GM19193 (cell line): ENCODE data around the gene JAZF1.

Experiments used
- POLR2A ChIP-seq: IDR thresholded peaks from 4 replicates; pipeline ENCODE4 v1.6.1; 2011; ENCODE audit not compliant: insufficient read depth, insufficient read length; ENCODE audit errors: extremely low read depth

Gene JAZF1

DNA sequence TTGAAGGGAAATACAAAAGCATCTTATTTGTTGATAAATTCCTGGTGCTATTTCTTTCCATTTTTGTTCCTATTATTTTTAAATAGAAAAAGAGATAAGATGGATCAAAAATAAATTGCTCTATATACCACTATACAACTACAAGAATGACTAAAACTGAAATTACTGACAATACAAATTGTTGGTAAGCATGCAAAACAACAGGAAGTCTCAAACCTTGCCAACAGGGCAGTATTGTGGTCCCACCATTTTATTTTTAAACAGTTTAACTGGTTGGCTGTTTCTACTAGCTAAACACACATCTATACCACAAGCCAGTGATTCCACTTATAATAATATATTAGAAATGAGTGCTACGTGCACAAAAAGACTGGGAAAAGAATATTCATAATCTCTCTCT, 213.0 kb downstream of the JAZF1 start:
- TF ChIP-seq POLR2A, result no peak

DNA sequence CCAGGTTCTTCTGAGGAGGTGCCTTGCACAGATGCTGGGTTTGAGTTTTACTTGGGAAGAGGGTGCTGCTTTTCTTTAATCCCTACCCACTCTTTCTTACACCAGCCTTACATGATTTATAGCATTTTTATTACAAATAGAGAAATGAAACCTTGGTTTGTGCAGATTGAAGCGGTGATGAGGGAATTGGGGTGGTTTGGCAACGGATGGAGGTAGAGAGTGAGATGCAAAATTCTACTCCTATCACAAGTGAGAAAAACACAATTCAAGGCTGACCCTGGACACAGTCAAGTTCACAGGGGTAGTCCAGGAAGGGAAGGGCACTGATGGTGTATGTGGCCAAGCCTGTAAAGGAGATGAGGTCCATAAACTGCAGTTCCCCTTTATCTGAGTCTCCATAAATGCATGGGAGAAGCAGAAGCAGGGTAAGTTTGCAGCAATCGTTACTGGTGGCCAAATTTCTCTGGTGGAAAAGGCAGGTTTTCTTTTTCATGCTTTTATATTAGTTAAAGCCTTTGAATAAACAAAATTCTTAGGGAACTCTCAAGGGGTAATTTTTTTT, 214.3 kb downstream of the JAZF1 start:
- TF ChIP-seq POLR2A, result no peak

DNA sequence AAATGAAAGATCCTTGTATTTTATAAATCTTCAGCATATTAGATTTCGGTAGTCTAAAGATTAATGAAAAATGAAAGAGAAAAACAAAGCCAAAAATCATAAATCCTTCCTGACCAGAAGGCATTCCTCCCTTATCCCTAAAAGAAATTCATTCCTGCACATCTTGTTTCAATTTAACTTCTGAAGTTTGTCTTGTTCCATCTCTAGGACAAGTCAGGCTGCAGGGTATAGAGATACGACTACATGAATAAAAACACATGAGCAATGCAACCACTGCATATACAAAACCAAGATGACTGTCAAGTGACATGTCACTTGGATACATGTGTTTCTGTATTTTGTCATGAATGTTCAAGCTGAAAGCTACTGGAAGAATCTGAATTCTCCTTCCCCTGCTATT, 214.9 kb downstream of the JAZF1 start:
- no peak for TF ChIP-seq POLR2A

DNA sequence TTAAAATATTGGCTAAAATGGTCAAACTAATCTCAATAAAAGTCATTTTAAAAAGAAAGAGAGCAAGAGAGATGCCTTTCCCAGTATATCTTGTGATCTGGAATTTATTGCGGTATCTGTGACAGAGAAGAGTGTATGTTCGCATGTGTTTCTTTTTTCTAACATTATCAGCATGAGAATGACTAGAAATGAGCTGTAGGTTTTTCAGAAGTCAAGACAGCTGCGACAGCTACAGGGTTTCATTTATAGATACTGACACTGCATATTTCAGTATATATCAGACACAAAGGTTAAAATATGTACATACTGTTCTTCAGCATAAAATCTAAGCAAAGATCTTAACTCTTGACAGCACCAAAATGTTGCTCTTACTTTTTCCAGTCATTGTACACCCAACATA, 215.8 kb downstream of the JAZF1 start:
- TF ChIP-seq POLR2A, result no peak

DNA sequence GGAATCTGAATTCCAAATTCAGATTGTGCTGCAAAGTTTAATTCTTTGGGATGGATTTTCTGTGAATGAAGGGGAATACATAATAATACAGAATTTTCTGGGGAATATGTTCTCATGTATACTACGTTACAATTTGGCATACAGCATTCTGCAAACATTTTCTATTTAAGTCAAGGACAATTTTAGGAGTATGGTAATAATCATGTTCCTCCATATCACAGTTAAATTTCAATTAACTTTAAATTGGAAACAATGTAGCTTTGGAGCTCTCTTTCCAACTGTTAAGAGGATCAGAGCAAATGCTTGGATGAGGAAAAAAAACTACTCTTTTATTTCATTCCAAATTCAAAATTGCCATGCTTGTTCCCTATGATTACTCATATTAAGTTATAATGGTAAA, 217.5 kb downstream of the JAZF1 start:
- no peak for TF ChIP-seq POLR2A

DNA sequence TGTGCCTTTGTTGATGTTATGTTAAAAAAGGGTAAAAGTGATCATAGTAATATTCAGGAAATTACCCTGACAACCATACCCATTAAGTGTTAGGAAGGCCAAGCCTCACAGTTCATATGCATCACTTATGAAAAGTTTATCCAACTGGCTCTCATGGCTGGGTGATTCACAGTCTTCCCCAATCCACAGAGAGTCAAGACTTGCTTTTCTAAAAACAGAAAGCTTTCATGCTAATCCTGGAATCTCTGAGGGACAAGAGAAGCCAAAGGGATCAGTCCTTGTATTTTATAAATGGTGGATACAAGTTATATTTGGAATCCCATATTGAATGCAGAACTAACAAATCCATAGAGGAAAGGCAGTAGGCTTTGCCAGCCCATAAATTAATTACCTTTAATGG, 218.3 kb downstream of the JAZF1 start:
- TF ChIP-seq POLR2A, result no peak

DNA sequence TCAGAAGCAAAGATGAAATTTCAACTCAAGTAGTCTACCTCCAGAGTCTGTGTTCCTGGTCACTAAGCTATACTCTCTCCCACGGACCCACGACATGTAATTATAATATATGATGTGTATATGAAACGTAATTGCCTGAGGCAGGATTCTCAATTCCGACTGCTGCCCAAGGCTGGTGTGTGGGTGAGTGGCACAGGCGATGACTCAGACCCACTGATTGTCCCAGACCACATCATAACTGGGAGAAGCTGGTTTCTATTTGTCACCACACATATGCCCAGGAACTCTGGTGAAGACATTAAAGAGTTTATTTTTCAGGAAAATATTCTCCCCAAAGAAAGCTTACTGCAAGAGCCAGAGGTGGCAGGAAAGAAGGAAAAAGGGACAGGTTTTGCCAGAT, 219.3 kb downstream of the JAZF1 start:
- no peak for TF ChIP-seq POLR2A

DNA sequence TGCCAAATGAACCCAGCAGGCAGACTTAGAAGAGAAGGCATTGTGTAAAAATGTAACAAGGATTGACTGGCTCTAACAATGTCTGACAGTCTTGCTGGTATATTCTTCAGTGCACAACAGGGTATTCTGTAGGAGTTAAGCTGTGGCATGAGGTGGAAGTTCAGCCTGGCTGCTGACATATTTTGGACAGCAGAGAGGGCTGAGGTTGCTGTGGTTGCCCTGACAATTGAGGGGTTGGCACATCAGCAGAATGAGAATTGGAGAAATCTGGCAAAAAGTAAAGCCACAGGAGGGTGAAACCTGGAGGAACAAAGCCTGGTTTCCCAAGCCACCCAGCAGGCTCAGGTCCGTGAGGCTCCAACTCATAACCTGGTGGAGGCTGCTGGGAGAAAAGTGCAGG, 220.2 kb downstream of the JAZF1 start:
- no peak for TF ChIP-seq POLR2A

DNA sequence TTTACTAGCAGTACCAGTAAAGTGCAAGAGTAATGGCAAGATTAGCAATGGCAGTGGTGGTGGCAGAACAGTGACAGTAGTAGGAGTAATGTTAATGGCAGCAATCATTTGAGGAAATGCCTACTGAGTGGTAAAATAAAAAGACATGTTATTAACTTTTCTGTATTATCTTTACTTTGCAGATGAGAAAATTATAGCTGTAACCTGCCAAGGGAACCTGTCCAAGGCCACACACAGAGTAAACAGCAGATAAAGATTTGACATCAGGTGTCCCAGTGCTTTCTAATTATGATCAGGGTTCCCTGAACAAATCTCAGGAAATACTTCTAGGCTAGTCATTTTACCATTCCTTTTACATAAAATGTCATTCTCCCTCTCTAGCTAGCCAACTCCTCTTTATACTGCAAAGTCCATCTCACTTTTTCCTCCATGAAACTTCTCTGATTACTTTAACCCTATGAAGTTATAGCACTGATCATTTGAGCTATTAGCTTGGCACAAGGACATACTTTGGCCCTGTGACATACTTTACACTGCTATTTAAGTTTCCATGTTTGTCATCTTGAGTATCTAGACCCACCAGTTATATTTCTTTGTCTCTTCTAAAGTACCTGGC, 221.6 kb downstream of the JAZF1 start:
- TF ChIP-seq POLR2A, result no peak

DNA sequence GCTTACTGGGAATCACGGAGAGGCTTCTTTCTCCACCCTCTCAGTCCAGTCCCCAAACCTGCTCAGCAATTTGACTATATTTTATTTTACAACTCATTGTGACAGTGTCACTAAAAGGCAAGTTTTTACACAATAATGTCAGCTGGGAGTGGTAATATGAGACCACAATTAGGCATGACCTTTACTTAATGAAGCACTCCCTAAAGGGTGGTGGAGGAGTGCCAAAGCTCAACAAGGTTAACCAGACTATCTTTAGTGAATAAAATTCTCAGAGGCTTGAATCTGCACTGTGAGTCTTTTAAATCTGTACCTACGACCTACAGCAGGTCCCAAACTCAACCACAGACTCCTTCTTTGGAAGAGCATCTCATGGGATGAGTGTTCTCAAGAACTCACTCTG, 225.0 kb downstream of the JAZF1 start:
- no peak for TF ChIP-seq POLR2A

DNA sequence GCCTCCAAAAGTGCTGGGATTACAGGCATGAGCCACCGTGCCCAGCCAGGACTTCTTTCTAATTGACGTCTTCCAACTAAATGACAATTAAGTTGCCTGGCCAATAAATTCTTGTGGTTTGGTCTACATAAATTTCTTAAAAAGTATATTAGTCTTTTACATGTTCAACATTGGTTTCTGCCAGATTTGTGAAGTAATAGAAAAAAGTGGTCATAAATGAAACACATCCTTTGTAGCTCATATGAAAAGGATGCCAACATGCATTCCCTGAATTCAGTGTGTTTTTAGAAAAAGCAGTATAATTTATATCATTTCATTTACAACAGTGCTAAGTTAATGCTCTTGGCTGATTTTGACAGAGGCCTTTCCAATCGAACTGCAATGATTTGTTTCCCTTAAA, 225.6 kb downstream of the JAZF1 start:
- TF ChIP-seq POLR2A, result no peak

DNA sequence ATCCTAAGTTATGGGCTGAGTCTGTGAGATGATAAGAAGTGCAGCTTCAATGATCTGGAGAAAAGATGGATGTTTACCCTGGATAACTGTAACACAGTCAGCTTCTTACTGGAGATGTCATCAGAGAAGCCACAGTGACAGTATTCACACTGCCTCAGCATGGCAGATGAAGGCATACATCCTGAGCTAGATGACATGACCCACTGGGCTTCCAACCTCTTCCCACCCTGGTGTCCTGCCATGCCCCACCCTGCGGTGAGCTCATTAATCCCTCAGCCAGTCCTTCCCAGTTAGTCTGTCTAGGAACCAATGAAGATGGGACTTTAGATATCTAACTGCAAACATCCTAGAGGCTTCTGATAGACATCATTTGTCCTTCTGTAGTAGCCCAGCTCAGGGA, 226.8 kb downstream of the JAZF1 start:
- TF ChIP-seq POLR2A, result no peak

DNA sequence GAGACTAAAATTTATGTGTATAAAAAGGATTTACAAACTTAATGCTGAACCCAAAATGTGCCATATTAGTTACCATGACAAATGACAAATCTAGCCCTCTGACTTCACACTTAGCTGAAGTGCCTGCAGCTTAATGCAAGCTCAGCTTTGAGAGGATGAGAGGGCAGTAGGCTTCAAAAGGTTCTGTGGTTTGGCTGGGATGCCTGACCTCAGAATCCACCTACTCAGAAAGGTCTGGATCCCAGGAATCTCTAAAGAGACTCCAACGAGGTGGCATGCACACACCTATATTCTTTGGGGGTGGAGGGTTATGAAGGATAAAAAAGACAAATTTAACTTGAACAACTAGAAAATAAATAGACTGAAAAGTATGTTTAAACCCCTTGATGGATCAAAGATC, 227.2 kb downstream of the JAZF1 start:
- no peak for TF ChIP-seq POLR2A

DNA sequence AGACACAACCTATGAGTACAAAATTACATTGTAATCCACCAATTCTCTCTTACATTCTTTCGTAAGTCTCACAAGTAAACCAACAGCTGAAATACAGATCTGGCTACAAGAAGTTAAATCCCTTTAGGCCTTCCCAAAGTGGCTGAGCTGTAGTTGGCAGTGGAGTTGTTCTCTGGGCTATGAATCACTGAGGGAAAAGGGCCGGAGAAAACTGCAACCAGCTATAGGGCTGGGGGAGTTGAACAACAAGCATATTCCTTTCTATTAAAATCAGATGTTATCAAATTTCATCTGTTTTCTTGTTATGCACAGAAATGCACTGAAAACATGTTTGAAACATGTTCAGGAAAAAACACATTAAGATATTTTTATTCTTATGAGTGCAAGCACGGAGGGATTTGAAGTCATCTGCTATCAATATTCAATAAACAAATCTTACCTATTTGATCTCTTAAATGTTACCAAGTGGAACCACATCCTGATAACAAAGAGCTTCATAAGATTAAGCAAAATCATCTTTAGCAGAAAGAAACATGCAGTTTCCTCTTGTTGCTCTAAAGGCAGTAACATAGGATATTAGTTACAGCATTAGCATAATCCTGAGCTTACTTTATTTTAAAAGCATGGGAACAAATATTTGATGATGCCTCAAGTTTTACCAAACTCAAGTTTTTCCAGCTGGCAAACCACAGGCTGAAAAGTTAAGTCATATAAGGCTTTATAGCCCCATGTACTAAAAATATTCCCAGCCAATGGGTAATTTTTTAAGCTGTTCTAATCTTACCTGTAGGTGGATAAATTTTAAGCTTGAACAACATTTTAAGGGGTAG, 227.9 kb downstream of the JAZF1 start:
- TF ChIP-seq POLR2A, result no peak

DNA sequence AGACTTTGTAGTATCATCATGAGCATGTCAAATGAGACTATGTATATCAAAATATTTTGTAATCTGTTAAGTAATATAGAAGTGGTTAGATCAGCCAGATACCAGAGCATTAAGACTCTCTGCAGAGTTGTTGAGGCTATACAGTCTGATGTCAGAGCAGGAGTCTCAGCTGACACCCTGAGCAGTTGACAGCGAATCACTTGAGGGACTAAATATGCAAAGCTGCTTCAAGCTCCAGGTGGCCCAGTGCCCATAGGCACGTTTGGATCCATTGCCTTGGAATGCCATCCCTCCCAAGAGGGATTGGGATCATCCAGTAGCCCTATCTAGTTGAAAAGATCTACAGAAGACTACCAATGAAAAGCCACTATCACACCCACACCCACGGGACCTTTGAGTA, 230.5 kb downstream of the JAZF1 start:
- no peak for TF ChIP-seq POLR2A

DNA sequence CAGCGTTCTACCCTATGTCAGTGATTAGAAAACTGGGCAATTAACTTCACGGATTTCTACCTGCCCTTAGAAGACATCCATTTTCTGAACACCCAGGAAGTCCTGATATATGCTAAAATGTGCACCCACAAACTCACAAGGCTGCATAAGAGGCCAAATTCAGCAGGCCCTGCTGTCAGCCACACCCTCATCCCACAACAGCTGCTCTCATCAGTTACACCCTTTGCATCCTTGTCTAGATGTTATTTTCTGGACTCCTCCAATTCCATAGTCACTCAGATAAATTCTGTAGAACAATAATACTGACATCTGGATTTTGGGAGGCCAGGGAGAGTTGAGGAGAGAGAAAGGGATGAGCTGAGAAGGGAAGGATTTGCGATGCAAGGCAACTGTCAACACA, 231.7 kb downstream of the JAZF1 start:
- no peak for TF ChIP-seq POLR2A
